Transverse colon (tissue), 4 donors: ENCODE measurements around the gene ZNF79. TPM values are rescaled to one million over a fixed set of nuclear protein-coding genes. Genes with fewer than 3 reads are reported as not detected.

ENCODE experiments used
- DNase-seq: peaks from one replicate; pipeline ENCODE4 v3.0.0-alpha.2; 2019
- H3K27ac ChIP-seq, 4 donors: fragments of 200-600 bp; sonication (generic); 2 replicates each; pipeline ENCODE4 v1.5.1; 2016 to 2018; ENCODE audit warnings: inconsistent platforms in 4 of 4
- H3K27me3 ChIP-seq: fragments of 200-600 bp; sonication (generic); 2 replicates; pipeline ENCODE4 v1.5.1; 2017; ENCODE audit warnings: inconsistent platforms
- H3K36me3 ChIP-seq, 4 donors: fragments of 200-600 bp; sonication (generic); 2 replicates each; pipeline ENCODE4 v1.5.1; 2017 to 2019; ENCODE audit warnings: inconsistent platforms in 4 of 4
- H3K4me1 ChIP-seq, 4 donors: fragments of 200-600 bp; sonication (generic); 2 replicates each; pipeline ENCODE4 v1.5.1; 2017 to 2020; ENCODE audit warnings: inconsistent platforms in 4 of 4
- H3K4me3 ChIP-seq, 4 donors: fragments of 200-600 bp; sonication (generic); 1 replicate in 1 of 4; 2 replicates in 3 of 4; pipeline versions ENCODE4 v1.5.1 to v1.6.1; 2017 to 2019; ENCODE audit warnings: inconsistent platforms in 4 of 4
- H3K9me3 ChIP-seq, 2 donors: fragments of 200-600 bp; sonication (generic); 2 replicates each; pipeline ENCODE4 v1.5.1; 2017 to 2019; ENCODE audit warnings: inconsistent platforms in 2 of 2
- EP300 ChIP-seq: sonication (generic); formaldehyde crosslinking; IDR thresholded peaks from one replicate; pipeline ENCODE4 v1.6.1; 2017; ENCODE audit warnings: antibody characterized with exemption, low read depth
- POLR2A ChIP-seq: fragments of 450-650 bp; IDR thresholded peaks from one replicate; pipeline ENCODE4 v1.6.1; 2016; ENCODE audit warnings: antibody characterized with exemption, mild to moderate bottlenecking, moderate library complexity
- POLR2AphosphoS5 ChIP-seq, 3 donors: sonication (generic); formaldehyde crosslinking; IDR thresholded peaks; one replicate each; pipeline ENCODE4 v1.6.1; 2016; ENCODE audit warnings: antibody characterized with exemption in 3 of 3
- WGBS, 2 donors: methylation state at CpG; one replicate each; pipeline ENCODE4 v1.1.5; 2018; ENCODE audit warnings: low coverage in 1 of 2; 5-methylcytosine and 5-hydroxymethylcytosine counted together
- in situ Hi-C, 4 donors: fragments of 200-750 bp; cut with MboI; loops; one replicate each; pipeline versions ENCODE4 v1.15.0 to v1.15.1; 2017; ENCODE audit warnings: low sequenced_read_pairs in 3 of 4, low pct_ligation_motif_present in 1 of 4, low pct_unique_long_range_greater_than_20kb in 1 of 4
- intact Hi-C: fragments of 100-400 bp; cut with DNase I; formaldehyde crosslinking; loops from one replicate; pipeline ENCODE4 v1.15.1; 2023; ENCODE audit warnings: low total_unique reads
- total RNA-seq, 4 donors: library from RNA; depleted of rRNA; stranded (reverse); fragments of >200 nt; gene quantifications; one replicate each; pipeline ENCODE4 v1.1.0, GENCODE V29; 2016
- TF ChIP-seq, protein P1 (sequence below), 5 experiments: fragments of 200-600 bp in 3 of 5; fragments of 450-650 bp in 2 of 5; sonication (generic) in 3 of 5; IDR thresholded peaks; 1 replicate in 2 of 5; 2 replicates in 3 of 5; pipeline ENCODE4 v1.5.1; 2016 to 2017; ENCODE audit warnings: antibody characterized with exemption in 5 of 5, inconsistent platforms in 3 of 5, mild to moderate bottlenecking in 2 of 5, moderate library complexity in 1 of 5

Gene ZNF79
- 10 to 100 TPM in 3 of 4 donors, 1 to 10 TPM in 1; 9.4 to 12.3 (median 11.3) TPM for total RNA-seq

- intact Hi-C loops (no loop called here), in situ Hi-C loops (no loop called here)
- 0% methylated on average over 53 of the region's 54 CpGs; no CpG with 5 or more reads in 1 of the 2 donors for WGBS, 2 donors
- Histone ChIP-seq H3K4me3 (peak within 1 kb of the TSS; percentile 80 to 91 (median 88)), H3K27me3 (no peaks in the 10 kb centered on the region), H3K4me1 (peaks cover 23 to 36% (median 29%) of the 10 kb centered on the region in 4 donors), H3K9me3 (no peaks in the 10 kb centered on the region), H3K27ac (peak within 1 kb of the TSS; percentile 88 to 96 (median 92)), H3K36me3 (peaks cover 0 to 7% (median 3%) of the 10 kb centered on the region in 4 donors)
- TF ChIP-seq, protein P1, sequence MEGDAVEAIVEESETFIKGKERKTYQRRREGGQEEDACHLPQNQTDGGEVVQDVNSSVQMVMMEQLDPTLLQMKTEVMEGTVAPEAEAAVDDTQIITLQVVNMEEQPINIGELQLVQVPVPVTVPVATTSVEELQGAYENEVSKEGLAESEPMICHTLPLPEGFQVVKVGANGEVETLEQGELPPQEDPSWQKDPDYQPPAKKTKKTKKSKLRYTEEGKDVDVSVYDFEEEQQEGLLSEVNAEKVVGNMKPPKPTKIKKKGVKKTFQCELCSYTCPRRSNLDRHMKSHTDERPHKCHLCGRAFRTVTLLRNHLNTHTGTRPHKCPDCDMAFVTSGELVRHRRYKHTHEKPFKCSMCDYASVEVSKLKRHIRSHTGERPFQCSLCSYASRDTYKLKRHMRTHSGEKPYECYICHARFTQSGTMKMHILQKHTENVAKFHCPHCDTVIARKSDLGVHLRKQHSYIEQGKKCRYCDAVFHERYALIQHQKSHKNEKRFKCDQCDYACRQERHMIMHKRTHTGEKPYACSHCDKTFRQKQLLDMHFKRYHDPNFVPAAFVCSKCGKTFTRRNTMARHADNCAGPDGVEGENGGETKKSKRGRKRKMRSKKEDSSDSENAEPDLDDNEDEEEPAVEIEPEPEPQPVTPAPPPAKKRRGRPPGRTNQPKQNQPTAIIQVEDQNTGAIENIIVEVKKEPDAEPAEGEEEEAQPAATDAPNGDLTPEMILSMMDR (IDR thresholded peaks at IDR 0.05) = peak in 1 of 5 experiments; percentile 21
- TF ChIP-seq POLR2A = peak; percentile 75
- TF ChIP-seq POLR2AphosphoS5 (IDR thresholded peaks at IDR 0.05) = peak; percentile 85 to 88 (median 87)
- TF ChIP-seq EP300 = no peak
- DNase-seq = peak; percentile 95
These were observed at the start of gene ZNF79 for GRCh38 chr9:127423934-127424675. TSS of gene ZNF79 (plus strand) at chr9:127424382. CDS start at chr9:127424788, 406 bp downstream.

DNA sequence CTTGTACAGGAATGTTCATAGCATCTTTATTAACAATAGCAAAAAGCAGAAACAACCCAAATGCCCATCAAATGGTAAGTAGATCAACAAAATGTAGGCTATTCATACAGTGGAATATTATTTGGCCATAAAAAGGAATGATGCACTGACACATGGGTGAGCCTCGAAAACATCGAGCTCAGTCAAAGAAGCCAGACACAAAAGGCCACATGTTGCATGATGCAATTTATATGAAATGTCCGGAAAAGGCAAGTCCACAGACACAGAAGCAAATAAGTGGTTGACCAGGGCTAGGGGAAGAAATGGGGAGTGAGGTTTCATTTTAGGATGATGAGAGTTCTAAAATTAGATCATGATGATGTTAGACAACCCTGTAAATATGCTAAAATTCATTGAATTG lies 43.7 kb upstream of the ZNF79 start:
- WGBS, 2 donors = 89 to 93% methylated on average over 3 of the region's 3 CpGs
- peaks cover 0 to 5% of the 10 kb centered on the region in 2 donors for H3K9me3 ChIP-seq
- TF ChIP-seq, protein P1 (IDR thresholded peaks at IDR 0.05) = no peak
- TF ChIP-seq POLR2AphosphoS5 (IDR thresholded peaks at IDR 0.05) = no peak
- in situ Hi-C loops = no loop called here
- no peaks in the 10 kb centered on the region for H3K36me3 ChIP-seq
- no peaks in the 10 kb centered on the region for H3K4me1 ChIP-seq
- DNase-seq = no peak
- no peak overlapping the region for H3K27ac ChIP-seq
- intact Hi-C loops = no loop called here
- H3K27me3 ChIP-seq = no peaks in the 10 kb centered on the region
- H3K4me3 ChIP-seq = no peak overlapping the region

- H3K27ac ChIP-seq = no peak overlapping the region
- intact Hi-C loops = no loop called here
- H3K9me3 ChIP-seq = peaks cover 0 to 5% of the 10 kb centered on the region in 2 donors
- H3K27me3 ChIP-seq = no peaks in the 10 kb centered on the region
- H3K36me3 ChIP-seq = no peaks in the 10 kb centered on the region
- WGBS, 2 donors = 62 to 72% methylated on average over 2 of the region's 2 CpGs
- TF ChIP-seq, protein P1 (IDR thresholded peaks at IDR 0.05) = no peak
- TF ChIP-seq POLR2AphosphoS5 (IDR thresholded peaks at IDR 0.05) (no peak), EP300 (no peak), POLR2A (no peak)
- DNase-seq = no peak
- H3K4me1 ChIP-seq = no peaks in the 10 kb centered on the region
- H3K4me3 ChIP-seq = no peak overlapping the region
- in situ Hi-C loops = no loop called here
These were observed 41.6 kb upstream of the ZNF79 start for GRCh38 chr9:127382541-127382940.

- TF ChIP-seq POLR2A (no peak), POLR2AphosphoS5 (IDR thresholded peaks at IDR 0.05) (no peak), EP300 (no peak)
- TF ChIP-seq, protein P1 (IDR thresholded peaks at IDR 0.05) = no peak
- H3K27ac ChIP-seq = no peak overlapping the region
- 89 to 93% methylated on average over 3 to 11 of the region's 11 CpGs for WGBS, 2 donors
- intact Hi-C loops = no loop called here
- in situ Hi-C loops = no loop called here
- no peaks in the 10 kb centered on the region for H3K27me3 ChIP-seq
- no peaks in the 10 kb centered on the region for H3K9me3 ChIP-seq
- DNase-seq = no peak
- no peak overlapping the region for H3K4me3 ChIP-seq
- peaks cover 5 to 16% (median 10%) of the 10 kb centered on the region in 4 donors for H3K4me1 ChIP-seq
- no peaks in the 10 kb centered on the region for H3K36me3 ChIP-seq
These were observed 40.0 kb upstream of the ZNF79 start for GRCh38 chr9:127384016-127384730.
